ENCODE measurements around the gene ARL15.
"Not testable (repeated sequence)": the region's sequence is repeated elsewhere in the genome, so short reads cannot be mapped to it uniquely, and the experiment has no call there.

The ARL15 gene

DNA sequence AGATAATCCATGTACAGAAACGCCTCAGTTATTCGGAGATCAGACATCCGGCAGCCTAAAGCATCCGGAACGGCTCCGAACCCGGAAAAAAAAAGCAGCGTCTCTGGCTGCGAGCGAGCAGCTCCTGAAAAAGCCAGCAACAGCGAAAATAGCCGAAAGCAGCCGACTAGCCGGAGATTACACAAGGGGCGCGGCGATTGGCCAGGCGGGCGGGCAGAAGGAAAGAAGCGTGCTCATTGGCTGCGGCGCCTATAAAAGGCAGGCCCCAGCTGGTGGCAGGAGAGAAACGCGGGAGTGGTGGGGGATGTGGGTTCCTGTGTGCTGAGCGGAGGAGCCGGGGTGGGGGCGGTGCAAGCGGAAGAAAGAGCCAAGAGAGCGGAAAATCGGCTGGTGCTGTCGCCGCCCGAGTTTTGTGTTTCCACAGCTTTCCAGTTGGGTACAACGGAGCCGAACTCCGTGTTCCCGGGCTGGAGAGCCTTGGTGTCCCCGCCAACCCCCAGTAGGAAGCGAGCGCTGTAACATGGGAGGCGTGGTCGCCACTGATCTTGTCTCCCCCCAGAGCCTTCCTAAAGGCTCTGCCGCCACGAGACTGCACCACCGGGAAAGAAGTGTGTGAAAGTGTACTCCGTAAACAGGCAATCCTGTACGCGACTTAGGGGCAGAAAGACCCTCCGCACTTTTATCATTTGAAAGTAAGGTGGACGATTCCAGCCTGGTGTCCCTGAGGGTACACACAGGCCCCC, at the start of gene ARL15:
TSS of gene ARL15 (minus strand) at position 141 of the 743 bp plus-strand sequence.
- DNase-seq = peak; percentile 99

DNA sequence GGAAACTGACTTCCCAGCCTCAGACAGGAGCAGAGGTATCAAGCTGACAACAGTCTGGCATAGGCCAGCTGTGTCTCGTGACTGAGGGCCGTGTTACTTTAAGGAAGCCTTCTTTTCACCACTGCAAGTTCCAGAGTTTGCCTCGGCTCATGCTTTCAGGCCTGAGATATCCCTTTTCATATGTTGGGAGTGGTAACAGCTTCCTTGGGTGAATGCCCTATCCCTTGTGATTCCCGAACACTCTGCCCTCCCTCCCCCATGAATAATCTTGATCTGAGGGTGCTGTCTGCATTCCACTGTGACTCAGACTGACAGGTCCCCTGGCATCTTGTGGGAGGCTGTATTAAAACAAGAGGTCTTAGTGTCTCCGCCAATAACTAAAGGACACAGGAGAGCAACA, 49.7 kb upstream of the ARL15 start:
- no peak for DNase-seq

DNA sequence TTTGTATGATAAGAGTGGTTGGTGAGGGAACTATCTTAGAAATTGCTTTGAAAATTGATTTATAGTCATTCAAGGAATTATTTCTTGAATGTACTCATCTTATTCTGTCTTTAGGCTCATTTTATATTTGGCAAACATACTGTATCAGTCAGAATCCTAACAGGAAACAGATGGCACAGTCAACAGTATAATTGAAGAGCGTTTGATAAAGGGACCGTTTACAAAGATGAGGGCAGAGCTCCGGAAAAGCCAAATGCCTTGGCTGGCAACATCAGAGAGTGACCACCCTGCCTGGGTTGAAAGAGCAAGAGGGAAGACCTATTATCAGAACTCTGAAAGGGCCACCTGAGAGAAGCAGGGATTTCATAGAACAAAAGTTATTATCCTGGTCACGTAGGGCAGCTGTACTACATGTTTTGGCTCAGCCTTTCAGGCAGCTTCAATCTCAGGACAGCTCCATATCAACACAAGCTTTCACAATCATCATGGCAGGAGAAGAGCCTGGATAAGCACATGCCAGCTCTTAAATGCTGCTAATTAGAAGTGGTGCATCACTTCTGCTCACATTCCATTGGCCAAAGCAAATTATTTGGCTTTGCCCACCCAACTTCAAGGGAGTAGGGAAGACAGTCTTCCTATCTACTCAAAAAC, 47.2 kb upstream of the ARL15 start:
- DNase-seq = no peak

DNA sequence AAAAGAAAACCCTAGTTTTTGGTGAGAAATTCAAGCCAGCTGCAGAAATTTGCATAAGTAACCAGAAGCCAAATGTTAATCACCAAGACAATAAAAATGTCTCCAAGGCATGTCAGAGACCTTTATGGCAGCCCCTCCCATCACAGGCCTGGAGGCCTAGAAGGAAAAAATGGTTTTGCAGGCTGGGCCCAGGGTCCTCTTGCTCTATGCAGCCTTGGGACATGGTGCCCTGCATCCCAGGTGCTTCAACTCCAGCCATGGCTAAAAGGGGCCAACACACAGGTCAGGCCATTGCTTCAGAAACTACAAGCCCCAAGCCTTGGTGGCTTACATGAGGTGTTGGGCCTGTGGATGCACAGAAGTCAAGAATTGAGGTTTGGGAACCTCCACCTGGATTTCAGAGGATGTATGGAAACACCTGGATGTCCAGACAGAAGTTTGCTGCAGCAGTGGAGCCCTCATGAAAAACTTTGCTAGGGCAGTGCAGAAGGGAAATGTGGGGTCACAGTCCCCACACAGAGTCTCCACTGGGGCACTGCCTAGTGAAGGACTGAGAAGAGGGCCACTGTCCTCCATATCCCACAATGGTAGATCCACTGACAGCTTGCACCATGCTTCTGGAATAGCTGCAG, 43.7 kb upstream of the ARL15 start:
- not testable (repeated sequence) for DNase-seq

DNA sequence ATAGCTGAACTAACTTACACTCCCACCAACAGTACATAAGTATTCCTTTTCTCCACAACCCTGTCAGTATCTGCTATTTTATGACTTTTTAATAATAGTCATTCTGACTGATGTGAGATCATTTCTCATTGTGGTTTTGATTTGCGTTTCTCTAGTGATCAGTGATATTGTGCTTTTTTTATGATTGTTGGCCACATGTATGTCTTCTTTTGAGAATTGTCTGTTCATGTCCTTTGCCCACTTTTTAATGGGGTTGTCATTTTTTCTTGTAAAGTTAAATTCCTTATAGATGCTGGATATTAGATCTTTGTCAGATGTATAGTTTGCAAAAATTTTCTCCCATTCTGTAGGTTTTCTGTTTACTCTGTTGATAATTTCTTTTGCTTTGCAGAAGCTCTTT, 42.2 kb upstream of the ARL15 start:
- DNase-seq = not testable (repeated sequence)

DNA sequence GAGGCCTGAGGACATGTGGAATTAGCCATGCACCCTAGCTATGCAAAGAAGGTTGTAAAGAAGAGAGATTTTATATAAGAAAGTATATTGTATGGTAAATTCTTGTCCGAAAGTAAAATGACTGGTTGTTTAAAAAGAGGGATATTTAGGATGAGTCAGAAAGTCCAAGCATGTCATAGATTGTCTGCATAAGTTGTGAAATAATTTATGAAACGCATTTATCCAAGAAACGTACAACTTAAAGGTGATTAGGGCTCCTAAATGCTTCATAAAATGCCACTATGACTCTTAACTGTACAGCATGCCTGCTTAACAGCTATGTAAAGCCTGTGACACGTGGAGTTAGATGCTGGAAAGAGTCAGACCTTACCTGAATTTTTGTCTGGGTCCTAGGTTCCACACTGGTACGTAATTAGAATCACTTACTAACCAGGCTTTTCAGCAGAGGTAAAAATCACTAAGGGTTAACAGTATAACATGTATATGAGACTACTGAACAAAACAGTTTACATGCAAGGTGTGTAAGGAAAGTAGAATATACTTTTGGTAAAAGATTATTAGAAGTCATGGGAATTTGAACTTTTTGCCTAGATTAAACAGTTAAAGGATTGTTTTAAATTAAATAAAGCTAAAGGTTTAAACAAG, 37.0 kb upstream of the ARL15 start:
- no peak for DNase-seq

DNA sequence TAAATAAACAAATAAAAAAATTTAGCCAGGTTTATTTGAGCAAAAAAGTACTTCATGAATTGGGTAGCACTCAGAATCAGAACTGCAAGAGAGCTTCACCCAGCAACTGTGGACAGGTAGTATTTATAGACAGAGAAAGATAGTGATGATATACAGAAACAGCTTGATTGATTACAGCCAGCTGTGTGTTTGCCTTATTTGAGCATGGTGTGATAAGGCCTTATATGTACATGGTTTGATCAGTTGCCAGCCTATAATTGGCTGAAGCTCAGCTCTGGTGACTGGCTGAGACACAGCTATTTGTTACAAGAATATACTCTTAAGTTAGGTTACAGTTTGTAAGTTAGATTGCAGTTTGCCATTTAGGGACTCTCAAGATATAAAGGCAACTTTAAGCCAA, 34.3 kb upstream of the ARL15 start:
- peak; percentile 32 for DNase-seq

DNA sequence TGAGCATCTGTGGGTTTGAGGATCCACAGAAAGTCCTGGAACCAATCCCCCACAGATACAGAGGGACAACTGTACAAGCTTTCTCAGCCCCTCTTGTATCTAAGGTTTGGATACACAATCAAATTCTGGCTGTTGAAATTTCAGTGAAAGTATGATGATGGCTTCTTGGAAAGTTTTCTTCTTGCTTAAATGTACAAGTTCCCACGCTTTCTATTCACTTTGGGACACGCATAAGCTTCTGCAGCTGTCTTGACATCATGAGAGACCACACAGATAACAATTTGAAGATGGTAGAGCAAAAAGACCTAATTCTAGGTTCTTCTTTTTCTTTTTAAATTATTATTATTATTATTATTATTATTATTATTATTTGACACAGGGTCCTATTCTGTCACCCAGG, 31.6 kb upstream of the ARL15 start:
- no peak for DNase-seq

DNA sequence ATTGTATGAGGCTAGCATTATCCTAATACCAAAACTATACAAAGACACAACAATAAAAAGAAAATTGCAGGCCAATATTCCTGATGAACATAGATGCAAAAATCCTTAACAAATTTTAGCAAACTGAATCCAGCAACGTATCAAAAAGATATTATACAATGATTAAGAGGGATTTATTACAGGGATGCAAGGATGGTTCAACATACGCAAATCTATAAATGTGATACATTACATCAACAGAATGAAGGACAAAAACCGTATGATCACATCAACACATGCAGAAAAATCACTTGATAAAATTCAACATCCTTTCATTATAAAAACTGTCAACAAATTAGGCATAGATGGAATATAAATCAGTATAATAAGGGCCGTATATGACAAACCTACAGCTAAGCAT, 27.1 kb upstream of the ARL15 start:
- DNase-seq = no peak

DNA sequence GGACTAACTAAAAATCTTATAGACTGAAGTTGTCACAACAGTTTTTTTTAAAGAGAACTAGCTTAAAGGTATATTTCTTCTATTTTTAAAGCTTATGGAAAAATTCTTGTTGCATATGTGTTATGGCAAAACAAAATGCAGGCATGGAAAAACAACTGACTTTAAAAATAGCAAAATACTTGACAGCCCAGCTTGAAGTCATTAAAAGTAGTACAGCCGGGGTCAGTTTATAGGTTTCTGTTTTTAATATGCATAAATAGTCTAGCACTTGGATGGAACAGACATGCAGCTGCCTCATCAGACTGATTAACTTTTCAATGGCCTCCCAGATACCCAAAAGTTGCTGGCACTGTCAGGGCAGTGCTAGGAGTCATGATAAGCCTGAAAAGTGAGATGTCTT, 22.3 kb upstream of the ARL15 start:
- no peak for DNase-seq

DNA sequence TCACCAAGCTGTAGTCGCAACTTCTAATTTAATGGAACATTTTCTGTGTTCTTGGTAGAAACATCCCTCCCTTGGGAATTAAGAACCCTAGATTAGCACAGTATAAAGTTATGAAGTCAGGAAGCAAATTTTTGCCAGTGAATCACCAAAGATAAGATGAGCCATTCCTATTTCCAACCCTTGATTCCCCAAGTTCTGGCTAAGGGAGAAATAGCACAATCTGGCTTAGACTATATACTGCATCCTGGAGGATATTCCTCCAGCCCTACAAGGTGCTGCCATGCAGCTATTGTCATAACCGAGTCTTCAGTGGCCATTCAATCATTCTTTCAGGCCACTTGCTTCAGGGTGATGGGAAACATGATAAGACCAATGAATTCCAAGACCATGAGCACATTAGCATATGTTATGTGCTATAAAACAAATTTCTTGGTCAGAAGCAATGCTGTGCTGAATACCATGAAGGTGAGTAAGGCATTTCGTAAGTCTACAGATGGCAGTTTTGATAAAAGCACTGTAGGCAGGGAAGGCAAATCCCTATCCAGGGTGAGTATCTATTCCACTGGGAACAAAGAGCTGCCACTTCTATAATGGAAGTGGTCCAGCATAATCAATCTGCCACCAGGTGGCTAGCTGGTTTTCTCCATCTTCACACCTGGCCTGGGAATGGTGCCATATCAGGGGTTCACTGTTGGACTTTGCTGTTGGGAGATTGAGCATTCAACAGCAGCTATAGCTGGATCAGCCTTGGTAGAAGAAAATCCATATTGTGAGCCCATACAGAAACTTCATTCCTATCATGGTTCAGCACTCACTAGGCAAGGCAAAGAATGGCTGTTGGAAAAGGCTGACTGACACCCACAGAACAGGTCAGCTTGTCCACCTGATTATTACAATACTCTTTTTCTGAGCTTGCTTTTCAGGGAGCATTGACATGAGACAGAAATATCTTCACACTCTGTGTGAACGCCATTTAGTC, 19.6 kb upstream of the ARL15 start:
- DNase-seq = no peak

DNA sequence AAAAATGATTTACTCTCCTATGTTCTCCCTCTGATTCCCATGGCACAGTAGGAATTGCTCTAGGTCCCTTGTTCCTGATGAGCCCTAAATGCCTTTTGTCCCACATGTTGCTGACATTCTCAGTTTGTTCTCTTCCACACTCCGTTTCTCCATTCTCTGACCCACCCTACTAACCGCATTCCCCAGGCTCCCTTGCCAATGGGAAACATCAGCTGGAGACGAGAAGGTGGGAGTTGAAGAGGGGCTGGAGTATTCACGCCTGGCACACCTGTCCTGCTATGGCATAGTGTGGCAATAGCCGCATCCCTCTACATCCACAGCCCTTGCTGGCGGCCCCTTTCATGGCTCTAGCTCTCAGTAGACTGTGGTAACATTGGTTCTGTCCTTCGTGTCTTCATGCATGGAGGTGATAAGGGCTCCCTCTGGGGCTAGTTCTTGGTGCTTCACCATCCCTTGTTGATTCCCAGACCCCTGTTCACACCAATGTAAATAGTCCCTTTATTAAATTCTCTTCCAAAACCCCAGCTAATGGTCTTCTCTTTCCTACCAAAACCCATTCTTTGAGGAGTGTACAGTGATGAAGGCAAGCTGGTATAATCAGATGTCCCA, 16.4 kb upstream of the ARL15 start:
- DNase-seq = peak; percentile 68

DNA sequence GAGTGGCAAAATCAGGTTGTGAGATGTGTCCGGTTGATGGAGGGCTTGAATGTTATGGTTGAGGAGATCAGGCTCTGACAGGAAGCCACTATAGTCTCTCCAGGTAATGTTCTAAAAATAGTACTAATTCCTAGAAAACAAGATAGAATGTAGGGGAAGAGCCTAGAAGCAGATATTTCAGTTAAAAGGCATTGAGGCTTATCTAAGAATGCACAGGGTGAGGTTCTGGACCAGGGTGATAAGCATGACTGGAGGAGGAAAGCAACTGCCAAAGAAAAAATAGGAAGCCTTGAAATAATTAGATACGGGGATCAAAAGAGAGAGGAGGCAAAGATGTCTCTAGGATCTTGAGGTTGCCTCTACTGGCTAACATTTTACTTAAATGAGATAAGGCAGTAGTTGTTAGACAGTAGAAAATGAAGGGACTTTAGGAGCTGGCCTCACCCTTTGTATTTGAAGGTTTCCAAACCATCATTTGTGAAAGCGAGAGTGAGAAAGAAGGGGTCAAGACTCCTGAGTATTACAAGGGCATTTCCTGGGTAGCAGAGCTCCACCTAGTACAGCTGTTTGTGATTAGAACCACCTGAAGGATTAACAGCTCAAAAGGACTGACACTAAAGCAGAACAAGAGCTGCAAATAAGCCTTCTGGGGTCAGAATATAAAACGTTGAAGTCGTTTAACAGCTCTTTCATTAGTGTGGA, 15.4 kb upstream of the ARL15 start:
- peak; percentile 99 for DNase-seq

DNA sequence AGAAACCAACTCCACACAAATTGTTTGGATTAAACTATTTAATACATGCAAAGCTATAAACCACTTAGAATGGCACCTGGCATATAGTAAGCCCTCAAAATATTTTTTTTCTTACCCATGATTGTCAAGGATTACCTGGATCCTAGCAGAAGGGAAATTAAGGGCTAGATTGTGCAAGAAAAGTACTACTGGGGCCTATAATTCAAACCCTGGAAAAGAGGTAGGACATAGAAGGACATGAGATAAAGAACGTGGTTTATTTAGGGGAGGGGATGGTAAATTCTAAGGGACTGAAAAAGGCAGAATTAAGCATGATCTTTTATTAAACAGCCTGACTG, 14.9 kb upstream of the ARL15 start:
- DNase-seq = no peak

DNA sequence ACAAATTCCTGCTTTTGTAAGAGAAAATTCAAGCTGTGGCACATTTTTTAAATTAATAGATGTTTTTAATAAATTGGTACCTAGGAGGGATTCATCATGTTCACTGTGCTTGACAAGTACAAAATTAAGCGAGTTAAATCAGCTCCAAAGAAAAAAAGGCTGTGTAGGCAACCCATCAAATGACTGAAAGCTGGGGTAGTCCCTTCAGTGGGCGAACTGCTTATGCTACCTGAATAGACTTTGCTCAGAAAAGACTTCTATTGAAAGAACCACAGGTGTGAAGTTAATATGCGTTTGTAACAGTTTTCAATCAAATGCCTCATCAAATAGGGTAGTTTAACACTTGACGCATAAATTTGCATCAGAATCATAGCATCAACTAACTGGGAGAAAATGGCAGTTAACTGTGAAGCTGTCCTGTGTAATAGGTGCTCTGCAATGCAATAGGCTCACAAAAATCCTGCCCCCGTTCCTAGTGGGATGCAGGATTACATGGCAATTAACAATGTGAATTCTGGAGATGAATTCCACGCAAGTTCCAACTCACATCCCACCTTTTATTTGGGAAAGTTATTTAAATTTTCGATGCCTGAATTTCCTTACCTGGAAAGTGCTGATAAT, 14.4 kb upstream of the ARL15 start:
- no peak for DNase-seq

DNA sequence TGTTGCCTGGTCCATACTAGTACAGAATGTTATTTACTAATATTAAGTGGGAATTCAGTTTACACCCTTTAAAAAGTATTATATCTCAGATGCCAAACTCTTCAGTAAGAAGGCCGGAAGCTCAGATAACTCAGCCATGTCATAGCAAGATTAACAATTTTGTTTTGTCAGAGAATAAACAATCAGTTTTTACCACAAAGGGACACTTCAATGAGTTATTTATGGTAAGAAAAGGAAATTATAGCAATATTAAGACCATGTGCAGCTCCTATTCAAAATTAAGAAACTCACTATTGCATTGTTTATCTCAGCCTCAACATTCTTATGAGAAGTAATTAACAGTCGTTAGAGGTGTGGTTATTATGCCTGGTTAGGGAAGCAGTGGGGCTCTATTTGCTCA, 13.1 kb upstream of the ARL15 start:
- peak; percentile 56 for DNase-seq

DNA sequence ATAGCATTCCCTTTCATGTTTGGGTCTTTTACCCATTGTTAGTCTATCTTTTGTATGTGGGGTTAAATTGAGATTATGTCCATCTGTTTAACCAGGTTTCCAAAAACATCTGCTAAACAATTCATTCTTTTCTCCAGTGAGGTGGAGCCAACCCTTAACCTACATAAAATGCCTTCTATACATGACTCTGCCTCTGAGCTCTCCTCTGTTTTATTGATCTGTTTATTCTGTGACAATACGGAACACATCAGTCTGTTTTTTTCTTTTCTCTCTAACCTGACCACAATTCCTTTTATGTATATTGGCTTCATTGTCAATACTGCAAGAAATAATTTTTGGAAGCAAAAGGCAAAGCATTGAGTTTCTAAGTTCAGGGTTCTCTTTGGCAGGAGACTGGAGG, 9.9 kb upstream of the ARL15 start:
- no peak for DNase-seq

DNA sequence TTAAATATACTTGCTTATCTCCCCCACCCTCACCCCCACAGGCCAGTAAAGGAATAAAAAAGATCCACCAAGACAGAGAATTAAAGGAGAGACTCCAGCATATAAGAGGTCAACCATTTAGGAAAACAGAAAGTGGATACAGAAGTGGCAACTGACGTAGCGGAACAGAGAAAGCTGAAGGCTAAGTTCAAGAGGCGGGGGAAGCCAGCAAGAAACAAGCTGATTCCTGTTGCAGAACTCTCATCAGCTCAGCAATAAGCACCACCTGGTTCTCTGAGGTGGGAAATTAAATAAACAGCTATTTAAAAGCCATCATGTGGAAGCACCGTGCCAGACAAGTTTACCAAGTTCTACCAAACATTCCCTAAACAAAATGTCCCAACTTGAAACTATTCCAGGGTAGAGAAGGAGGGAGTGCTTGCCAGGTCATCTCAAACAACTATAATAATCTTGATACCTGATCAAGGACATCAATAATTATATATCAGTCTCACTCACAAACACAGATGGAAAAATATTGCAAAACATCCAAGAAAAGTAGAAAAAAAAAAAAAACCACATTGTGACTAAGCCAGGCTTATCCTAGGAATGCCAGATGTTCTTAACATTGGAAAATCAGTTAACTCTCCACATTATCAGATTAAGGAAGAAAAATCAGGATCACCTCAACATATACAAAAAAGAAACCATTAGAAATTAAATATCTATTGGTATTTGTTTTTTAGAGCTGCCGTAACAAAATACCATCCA, 7.3 kb upstream of the ARL15 start:
- no peak for DNase-seq

DNA sequence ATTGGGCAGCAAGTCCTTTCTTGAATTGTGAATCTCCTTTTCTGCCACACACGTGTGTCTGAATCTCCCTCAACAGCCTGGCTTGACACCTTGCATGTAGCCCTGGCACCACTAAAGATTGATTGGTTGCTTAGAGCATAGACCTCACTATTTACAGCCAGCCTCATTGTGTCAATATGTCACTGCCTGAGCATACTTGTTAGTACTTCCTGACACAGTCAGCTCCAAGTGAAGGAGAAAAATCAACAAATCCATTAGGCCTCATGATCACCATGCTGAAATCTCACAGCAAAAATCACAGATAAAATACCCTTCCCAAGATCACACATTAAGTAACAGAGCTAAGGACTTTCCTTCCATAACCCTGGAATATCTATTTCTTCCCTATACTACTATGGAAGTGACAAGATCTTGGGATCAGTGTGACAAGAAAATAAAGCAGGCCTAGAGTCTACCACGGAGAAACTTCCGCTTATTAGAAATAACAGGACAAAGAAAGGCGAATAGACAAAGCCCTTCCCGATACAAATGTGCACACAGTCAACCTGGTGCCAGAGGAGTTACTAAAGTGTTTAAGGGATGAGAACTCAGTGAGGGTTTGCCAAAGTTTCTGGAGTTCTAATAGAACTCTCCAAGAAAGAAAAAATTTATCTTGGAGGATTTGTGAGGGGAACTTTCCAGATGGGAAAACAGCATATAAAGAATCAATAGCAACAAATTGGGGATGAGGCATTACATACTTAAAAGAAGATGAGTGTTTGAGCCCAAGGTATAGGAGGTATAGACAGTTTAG, 5.6 kb upstream of the ARL15 start:
- DNase-seq = no peak
